ENCODE data around the gene LAMA3. TPM values are rescaled to one million over a fixed set of nuclear protein-coding genes. Genes with fewer than 3 reads are reported as not detected.

Gene LAMA3
- total RNA-seq, 2 donors from 2014 or later = 31.9 to 41.3 TPM

GRCh38 chr18:23875966-23876895, 187.0 kb downstream of the LAMA3 start:
- Histone ChIP-seq H3K9ac (ENCODE audit: low read depth in 2 of 2, low read length in 2 of 2) (no peak overlapping the region), H3K36me3 (no peaks in the 10 kb centered on the region), H3K27me3 (no peaks in the 10 kb centered on the region), H3K9me3 (no peaks in the 10 kb centered on the region), H3K4me3 (no peak overlapping the region), H3K27ac (no peak overlapping the region), H3K4me1 (no peaks in the 10 kb centered on the region)
- intact Hi-C loops (cut with DNase I) = no loop called here
- DNase-seq = no peak
- TF ChIP-seq CTCF (IDR thresholded peaks at IDR 0.05) = no peak

GRCh38 chr18:23876921-23877320, 187.7 kb downstream of the LAMA3 start:
- no peak overlapping the region for H3K9ac ChIP-seq (ENCODE audit: low read depth in 2 of 2, low read length in 2 of 2)
- H3K9me3 ChIP-seq = no peaks in the 10 kb centered on the region
- no peak overlapping the region for H3K27ac ChIP-seq
- H3K27me3 ChIP-seq = no peaks in the 10 kb centered on the region
- no peak overlapping the region for H3K4me3 ChIP-seq
- no peak for TF ChIP-seq CTCF (IDR thresholded peaks at IDR 0.05)
- H3K36me3 ChIP-seq = no peaks in the 10 kb centered on the region
- no peaks in the 10 kb centered on the region for H3K4me1 ChIP-seq
- intact Hi-C loops (cut with DNase I) = no loop called here
- no peak for DNase-seq

GRCh38 chr18:23877371-23877770, 188.1 kb downstream of the LAMA3 start:
- intact Hi-C loops (cut with DNase I) = no loop called here
- no peak for DNase-seq

GRCh38 chr18:23878336-23878900, 189.2 kb downstream of the LAMA3 start:
- Histone ChIP-seq H3K9me3 (no peaks in the 10 kb centered on the region), H3K27me3 (no peaks in the 10 kb centered on the region), H3K36me3 (no peaks in the 10 kb centered on the region), H3K4me3 (no peak overlapping the region), H3K27ac (no peak overlapping the region), H3K4me1 (no peaks in the 10 kb centered on the region), H3K9ac (ENCODE audit: low read depth in 2 of 2, low read length in 2 of 2) (no peak overlapping the region)
- TF ChIP-seq CTCF (IDR thresholded peaks at IDR 0.05) = no peak
- intact Hi-C loops (cut with DNase I) = no loop called here
- DNase-seq = no peak

More at GRCh38 chr18:23877371-23877770, 188.1 kb downstream of the LAMA3 start:
- TF ChIP-seq CTCF (IDR thresholded peaks at IDR 0.05) = no peak
- Histone ChIP-seq H3K27me3 (no peaks in the 10 kb centered on the region), H3K4me3 (no peak overlapping the region), H3K9me3 (no peaks in the 10 kb centered on the region), H3K36me3 (no peaks in the 10 kb centered on the region), H3K9ac (ENCODE audit: low read depth in 2 of 2, low read length in 2 of 2) (no peak overlapping the region), H3K27ac (no peak overlapping the region), H3K4me1 (no peaks in the 10 kb centered on the region)

GRCh38 chr18:23879126-23879525, 189.9 kb downstream of the LAMA3 start:
- no peak for TF ChIP-seq CTCF (IDR thresholded peaks at IDR 0.05)
- Histone ChIP-seq H3K9ac (ENCODE audit: low read depth in 2 of 2, low read length in 2 of 2) (no peak overlapping the region), H3K4me3 (no peak overlapping the region), H3K27me3 (no peaks in the 10 kb centered on the region), H3K27ac (no peak overlapping the region), H3K4me1 (no peaks in the 10 kb centered on the region), H3K36me3 (no peaks in the 10 kb centered on the region), H3K9me3 (no peaks in the 10 kb centered on the region)
- DNase-seq = no peak
- intact Hi-C loops (cut with DNase I) = no loop called here

All from colonic mucosa (tissue), 4 donors.